IMR-90 (cell line): ENCODE measurements around the gene ATM. TPM values are rescaled to one million over a fixed set of nuclear protein-coding genes. Genes with fewer than 3 reads are reported as not detected.

Experiments used
- ATAC-seq: fragments of 200-7000 bp; cut with Tn5 transposase; 2 replicates; pipeline ENCODE4 v1.9.1; 2020; ENCODE audit warnings: low read depth, mild to moderate bottlenecking, moderate library complexity
- BruUV-seq: library from RNA; stranded (reverse); fragments of 400-500 nt; replicated peaks from 2 replicates; lab custom pipeline; 2021; lab: Mats Ljungman, UMichigan
- CTCF ChIA-PET: fragments of 300-600 bp; formaldehyde crosslinking; extraction: SDS; loops from one replicate; lab custom pipeline; 2021; ENCODE audit warnings: antibody characterized with exemption; lab: Yijun Ruan, JAX
- POLR2A ChIA-PET: fragments of 300-600 bp; sonication (Branson Sonifier 250); formaldehyde crosslinking; loops from one replicate; lab custom pipeline; 2022; ENCODE audit warnings: antibody characterized with exemption; ENCODE audit not compliant: unreplicated experiment; lab: Charles Lee
- DNase-seq: peaks from one replicate; pipeline ENCODE4 v3.0.0; 2013
- H2AFZ ChIP-seq: replicated peaks from 2 replicates; pipeline ENCODE3; 2013; ENCODE audit warnings: low read length, mild to moderate bottlenecking; ENCODE audit not compliant: poor library complexity
- H2AK5ac ChIP-seq: 2 replicates; pipeline ENCODE4 v1.6.1; 2013; ENCODE audit warnings: low read depth, low read length, inconsistent platforms
- H2AK9ac ChIP-seq: replicated peaks from 2 replicates; pipeline ENCODE3; 2013; ENCODE audit warnings: mild to moderate bottlenecking, low read depth, low read length, moderate library complexity; ENCODE audit not compliant: poor library complexity
- H2BK120ac ChIP-seq: 2 replicates; pipeline ENCODE4 v1.6.1; 2013; ENCODE audit warnings: low read depth, low read length, inconsistent platforms
- H2BK15ac ChIP-seq: 3 replicates; pipeline ENCODE4 v1.6.1; 2013; ENCODE audit warnings: low read depth, low read length, inconsistent platforms
- H2BK20ac ChIP-seq: 2 replicates; pipeline ENCODE4 v1.6.1; 2013; ENCODE audit warnings: low read depth, mild to moderate bottlenecking, inconsistent platforms, low read length, moderate library complexity
- H2BK5ac ChIP-seq: 2 replicates; pipeline ENCODE4 v1.6.1; 2013; ENCODE audit warnings: mild to moderate bottlenecking, low read depth, low read length, inconsistent platforms; ENCODE audit not compliant: poor library complexity, severe bottlenecking
- H3K14ac ChIP-seq: replicated peaks from 2 replicates; pipeline ENCODE4 v1.6.1; 2013; ENCODE audit warnings: low read depth, low read length, inconsistent platforms
- H3K18ac ChIP-seq: 2 replicates; pipeline ENCODE4 v1.6.1; 2013; ENCODE audit warnings: low read depth, low read length, control low read depth
- H3K23ac ChIP-seq: 2 replicates; pipeline ENCODE4 v1.6.1; 2013; ENCODE audit warnings: low read depth, low read length, inconsistent platforms
- H3K27ac ChIP-seq: 2 replicates; pipeline ENCODE4 v1.5.1; 2013; ENCODE audit warnings: mild to moderate bottlenecking, control low read depth, low read length; ENCODE audit not compliant: insufficient read depth
- H3K27me3 ChIP-seq: 2 replicates; pipeline ENCODE4 v1.6.1; 2013; ENCODE audit warnings: low read length; ENCODE audit not compliant: control insufficient read depth, insufficient read depth
- H3K36me3 ChIP-seq: 2 replicates; pipeline ENCODE4 v1.6.1; 2013; ENCODE audit warnings: low read length, mixed read lengths; ENCODE audit not compliant: control insufficient read depth, insufficient read depth
- H3K4ac ChIP-seq: 2 replicates; pipeline ENCODE4 v1.6.1; 2013; ENCODE audit warnings: low read depth, low read length, inconsistent platforms
- H3K4me1 ChIP-seq: 2 replicates; pipeline ENCODE4 v1.6.1; 2013; ENCODE audit warnings: low read length, mixed read lengths; ENCODE audit not compliant: control insufficient read depth, insufficient read depth
- H3K4me2 ChIP-seq: 2 replicates; pipeline ENCODE4 v1.6.1; 2013; ENCODE audit warnings: low read depth, mild to moderate bottlenecking, control low read depth, low read length, moderate library complexity
- H3K4me3 ChIP-seq: 2 replicates; pipeline ENCODE4 v1.5.1; 2013; ENCODE audit warnings: low read depth, mild to moderate bottlenecking, control low read depth, low read length, moderate library complexity; ENCODE audit not compliant: insufficient read depth
- H3K56ac ChIP-seq: 2 replicates; pipeline ENCODE4 v1.6.1; 2013; ENCODE audit warnings: low read length, inconsistent platforms; ENCODE audit not compliant: insufficient read depth; ENCODE audit errors: extremely low read depth
- H3K79me1 ChIP-seq, 2 experiments: 2 replicates each; pipeline ENCODE4 v1.6.1; 2013; ENCODE audit warnings: low read length in 2 of 2, inconsistent platforms in 1 of 2, low read depth in 1 of 2
- H3K9ac ChIP-seq: 2 replicates; pipeline ENCODE4 v1.6.1; 2013; ENCODE audit warnings: low read depth, low read length, control low read depth
- H3K9me1 ChIP-seq: 2 replicates; pipeline ENCODE4 v1.6.1; 2013; ENCODE audit warnings: low read length, inconsistent platforms; ENCODE audit not compliant: insufficient read depth
- H3K9me3 ChIP-seq: 2 replicates; pipeline ENCODE4 v1.6.1; 2013; ENCODE audit warnings: low read length; ENCODE audit not compliant: control insufficient read depth, insufficient read depth
- H4K20me1 ChIP-seq: 2 replicates; pipeline ENCODE4 v1.6.1; 2013; ENCODE audit warnings: low read length, inconsistent platforms; ENCODE audit not compliant: insufficient read depth
- H4K5ac ChIP-seq: 2 replicates; pipeline ENCODE4 v1.6.1; 2013; ENCODE audit warnings: mild to moderate bottlenecking, low read depth, low read length, control low read depth
- H4K8ac ChIP-seq, 2 experiments: 2 replicates each; pipeline ENCODE4 v1.6.1; 2013; ENCODE audit warnings: low read depth in 2 of 2, low read length in 2 of 2, control low read depth in 1 of 2, inconsistent platforms in 1 of 2
- H4K91ac ChIP-seq: 2 replicates; pipeline ENCODE4 v1.6.1; 2013; ENCODE audit warnings: low read depth, low read length, inconsistent platforms; ENCODE audit not compliant: insufficient read depth
- RCOR1 ChIP-seq: IDR thresholded peaks from 2 replicates; pipeline ENCODE4 v1.6.1; 2012; ENCODE audit warnings: mild to moderate bottlenecking, low read length, improper control_type of control experiment; ENCODE audit not compliant: insufficient replicate concordance
- RFX5 ChIP-seq: IDR thresholded peaks from 2 replicates; pipeline ENCODE4 v1.8.0; 2012; ENCODE audit warnings: low read depth, mild to moderate bottlenecking, low read length, moderate library complexity
- WGBS, 2 experiments: methylation state at CpG; one replicate each; pipeline versions ENCODE4 v1.1.5 to v1.1.7; 2013; ENCODE audit warnings: missing lambda C conversion rate in 2 of 2; ENCODE audit not compliant: insufficient read length in 1 of 2; ENCODE audit errors: extremely low coverage in 2 of 2; 5-methylcytosine and 5-hydroxymethylcytosine counted together
- dilution Hi-C: fragments of 300-500 bp; cut with HindIII; formaldehyde crosslinking; loops from one replicate; pipeline ENCODE4 v1.14.3; 2018; ENCODE audit warnings: low sequenced_read_pairs; ENCODE audit not compliant: unreplicated experiment
- in situ Hi-C: fragments of 300-500 bp; cut with MboI; formaldehyde crosslinking; loops from 3 replicates; pipeline ENCODE4 v1.14.3; 2019; ENCODE audit warnings: low sequenced_read_pairs, inconsistent platforms, mixed read lengths
- intact Hi-C: fragments of 100-400 bp; cut with micrococcal nuclease; formaldehyde crosslinking; loops from 2 replicates; pipeline ENCODE4 v1.10.0; 2022
- polyA plus RNA-seq, 3 experiments: library from polyadenylated mRNA; depleted of rRNA; stranded (reverse); fragments of >200 nt; gene quantifications; 2 replicates each; pipeline ENCODE4 v1.2.3, GENCODE V29; 2012; ENCODE audit warnings: low replicate concordance in 1 of 3
- total RNA-seq: library from RNA; depleted of rRNA; stranded (reverse); fragments of >200 nt; gene quantifications from 2 replicates; pipeline ENCODE4 v1.2.3, GENCODE V29; 2012
- TF ChIP-seq, protein P1 (sequence below): fragments of 150-350 bp; IDR thresholded peaks from 2 replicates; pipeline ENCODE4 v1.6.1; 2017; ENCODE audit warnings: mild to moderate bottlenecking, antibody characterized with exemption, low read length, low read depth

The ATM gene
- total and polyA plus RNA-seq, 2 of the 4 experiments (the other 2 are of a cell fraction) = 18.1 to 30.6 TPM

DNA sequence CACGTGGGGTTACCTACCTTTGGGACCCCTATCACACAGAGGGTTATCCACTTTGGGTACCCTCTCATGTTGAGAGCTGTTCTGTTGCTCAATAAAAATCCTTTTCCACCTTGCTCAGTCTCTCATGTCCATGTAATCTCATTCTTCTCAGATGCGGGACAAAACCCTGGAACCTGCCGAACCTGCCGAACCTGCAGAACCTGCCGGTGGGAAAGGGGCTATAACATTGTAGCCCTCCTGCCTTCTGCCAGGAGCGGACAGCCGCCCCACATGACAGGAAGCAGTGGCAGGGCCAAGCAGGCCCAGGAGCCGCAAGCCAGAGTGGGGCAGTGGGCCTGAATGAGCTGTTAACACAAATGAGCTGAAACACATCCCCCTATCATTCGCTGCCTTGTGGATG lies 18.5 kb upstream of the ATM start:
- Histone ChIP-seq H3K9me3 (peaks cover 16% of the 10 kb centered on the region; the same call in 1 of the 2 replicates), H3K27ac (no peak overlapping the region), H4K8ac (no peak overlapping the region), H2AK5ac (no peak overlapping the region), H2BK20ac (no peak overlapping the region), H3K9me1 (peaks cover 5% of the 10 kb centered on the region; the same call in 1 of the 2 replicates), H2AFZ (no peak overlapping the region), H3K4me3 (no peak overlapping the region), H3K27me3 (no peaks in the 10 kb centered on the region), H3K14ac (no peak overlapping the region), H3K56ac (no peak overlapping the region), H2BK15ac (no peak overlapping the region), H2AK9ac (no peak overlapping the region), H2BK5ac (no peak overlapping the region), H3K4me2 (no peak overlapping the region), H3K4ac (no peak overlapping the region), H4K91ac (no peak overlapping the region), H3K9ac (no peak overlapping the region), H3K23ac (no peak overlapping the region), H4K20me1 (no peaks in the 10 kb centered on the region), H2BK120ac (no peak overlapping the region), H3K79me1 (peaks cover 17 to 66% of the 10 kb centered on the region in 2 experiments), H3K18ac (no peak overlapping the region), H4K5ac (no peak overlapping the region), H3K4me1 (peaks cover 3% of the 10 kb centered on the region), H3K36me3 (peaks cover 35% of the 10 kb centered on the region)
- CTCF ChIA-PET = no interaction called here
- intact Hi-C loops (no loop called here), in situ Hi-C loops (no loop called here), dilution Hi-C loops (no loop called here)
- ATAC-seq (no peak), DNase-seq (no peak)
- no TSS peak for BruUV-seq
- WGBS, 2 experiments = 95% methylated on average over 4 of the region's 9 CpGs; no CpG with 5 or more reads in 1 of the 2 experiments
- TF ChIP-seq, protein P1, sequence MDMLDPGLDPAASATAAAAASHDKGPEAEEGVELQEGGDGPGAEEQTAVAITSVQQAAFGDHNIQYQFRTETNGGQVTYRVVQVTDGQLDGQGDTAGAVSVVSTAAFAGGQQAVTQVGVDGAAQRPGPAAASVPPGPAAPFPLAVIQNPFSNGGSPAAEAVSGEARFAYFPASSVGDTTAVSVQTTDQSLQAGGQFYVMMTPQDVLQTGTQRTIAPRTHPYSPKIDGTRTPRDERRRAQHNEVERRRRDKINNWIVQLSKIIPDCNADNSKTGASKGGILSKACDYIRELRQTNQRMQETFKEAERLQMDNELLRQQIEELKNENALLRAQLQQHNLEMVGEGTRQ = no peak
- TF ChIP-seq RCOR1 = no peak
- TF ChIP-seq RFX5 = no peak
- POLR2A ChIA-PET = no interaction called here
